Measurements from ENCODE around the gene ITM2C.

Gene ITM2C

DNA sequence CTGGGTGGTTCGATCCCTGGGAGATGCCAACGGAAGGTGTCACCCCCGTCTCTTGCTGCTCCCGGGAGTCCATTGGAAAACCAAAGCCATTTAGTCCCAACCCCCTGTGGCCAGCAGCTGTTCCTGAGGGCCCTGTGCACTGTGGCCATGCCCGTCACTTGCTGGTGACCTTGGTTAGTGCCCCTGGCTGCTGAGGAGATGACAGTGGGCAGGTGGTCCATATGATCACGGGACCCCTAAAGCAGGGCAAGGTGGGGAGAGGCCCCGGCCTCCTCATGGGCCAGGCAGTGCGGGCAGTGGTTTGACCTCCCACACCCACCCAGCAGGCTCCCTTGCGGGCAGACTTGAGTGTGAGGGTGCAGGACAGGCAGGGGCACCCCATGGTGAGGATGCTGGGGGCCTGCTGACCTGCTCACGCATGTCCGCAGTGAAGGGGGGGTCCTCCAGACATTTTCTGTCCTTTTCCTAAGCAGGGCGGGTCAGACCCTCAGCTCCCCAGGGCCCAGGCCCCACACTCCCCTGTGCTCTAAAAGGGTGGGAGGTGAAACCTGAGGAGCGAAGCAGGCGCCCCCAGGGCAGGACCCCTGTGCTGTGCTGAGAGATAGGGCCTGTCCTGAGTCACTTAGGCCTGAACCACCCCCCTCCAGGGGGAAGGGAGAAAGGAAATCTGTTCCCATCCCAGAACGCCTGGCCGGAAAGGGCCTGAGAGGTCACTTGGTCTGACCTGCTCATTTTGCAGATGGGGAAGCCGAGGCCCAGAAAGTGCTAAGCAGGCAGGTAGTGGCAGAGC is 6.8 kb downstream of the ITM2C start:
- Histone ChIP-seq H3K27me3 (no peaks in the 10 kb centered on the region), H3K27ac (peak overlapping the region in 1 of 2 donors; percentile 47), H3K4me3 (no peak overlapping the region), H3K36me3 (peaks cover 0 to 16% (median 10%) of the 10 kb centered on the region in 3 donors), H3K4me1 (peaks cover 0 to 31% (median 25%) of the 10 kb centered on the region in 4 donors), H3K9me3 (no peaks in the 10 kb centered on the region)
- TF ChIP-seq, protein P1, sequence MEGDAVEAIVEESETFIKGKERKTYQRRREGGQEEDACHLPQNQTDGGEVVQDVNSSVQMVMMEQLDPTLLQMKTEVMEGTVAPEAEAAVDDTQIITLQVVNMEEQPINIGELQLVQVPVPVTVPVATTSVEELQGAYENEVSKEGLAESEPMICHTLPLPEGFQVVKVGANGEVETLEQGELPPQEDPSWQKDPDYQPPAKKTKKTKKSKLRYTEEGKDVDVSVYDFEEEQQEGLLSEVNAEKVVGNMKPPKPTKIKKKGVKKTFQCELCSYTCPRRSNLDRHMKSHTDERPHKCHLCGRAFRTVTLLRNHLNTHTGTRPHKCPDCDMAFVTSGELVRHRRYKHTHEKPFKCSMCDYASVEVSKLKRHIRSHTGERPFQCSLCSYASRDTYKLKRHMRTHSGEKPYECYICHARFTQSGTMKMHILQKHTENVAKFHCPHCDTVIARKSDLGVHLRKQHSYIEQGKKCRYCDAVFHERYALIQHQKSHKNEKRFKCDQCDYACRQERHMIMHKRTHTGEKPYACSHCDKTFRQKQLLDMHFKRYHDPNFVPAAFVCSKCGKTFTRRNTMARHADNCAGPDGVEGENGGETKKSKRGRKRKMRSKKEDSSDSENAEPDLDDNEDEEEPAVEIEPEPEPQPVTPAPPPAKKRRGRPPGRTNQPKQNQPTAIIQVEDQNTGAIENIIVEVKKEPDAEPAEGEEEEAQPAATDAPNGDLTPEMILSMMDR (IDR thresholded peaks at IDR 0.05), result no peak
- peak in 1 of 2 donors; percentile 33 for DNase-seq
- intact Hi-C loops (cut with DNase I; ENCODE audit: low total_unique reads), result no loop called here

DNA sequence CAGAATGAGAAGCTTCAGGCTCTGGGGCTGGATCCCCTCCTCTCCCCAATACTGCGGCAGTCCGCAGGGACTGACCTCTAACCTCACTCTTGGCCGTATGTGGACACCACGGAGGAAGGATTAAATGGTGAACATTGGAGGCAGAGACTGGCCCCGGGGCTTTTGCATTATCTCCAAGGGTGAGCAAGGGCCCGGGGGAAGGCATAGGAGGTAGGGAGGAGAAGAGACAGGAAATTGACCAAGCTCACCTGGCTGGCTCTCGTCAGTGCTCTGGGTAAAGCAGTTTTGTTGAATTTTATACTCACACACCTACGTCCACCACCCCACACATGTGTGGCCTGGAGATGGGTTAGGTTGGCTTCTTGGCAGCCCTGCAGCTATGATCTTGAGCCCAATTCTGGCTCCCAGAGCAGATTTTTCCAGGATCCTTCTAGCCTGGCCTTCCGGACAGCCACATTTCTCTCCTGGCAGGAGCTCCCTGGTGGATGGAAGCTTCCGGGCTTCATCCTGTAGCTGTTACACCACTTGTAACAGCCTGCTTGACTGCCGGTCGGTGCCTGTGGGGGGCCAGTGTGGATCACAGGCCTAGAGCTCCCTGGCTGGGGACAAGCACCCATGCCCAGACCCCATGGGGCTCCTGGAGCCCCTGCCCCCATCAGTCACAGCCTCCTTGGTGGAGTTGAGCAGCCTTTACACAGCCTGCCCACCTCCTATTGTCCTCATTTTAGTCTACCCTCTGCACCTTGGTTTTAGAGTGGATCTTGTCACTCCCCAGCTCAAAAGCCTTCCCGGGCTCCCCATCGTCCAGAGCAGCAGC is 7.6 kb downstream of the ITM2C start:
- intact Hi-C loops (cut with DNase I; ENCODE audit: low total_unique reads), result no loop called here
- peaks cover 0 to 23% (median 17%) of the 10 kb centered on the region in 4 donors for H3K4me1 ChIP-seq
- H3K27me3 ChIP-seq, result no peaks in the 10 kb centered on the region
- TF ChIP-seq, protein P1 (IDR thresholded peaks at IDR 0.05), result no peak
- no peaks in the 10 kb centered on the region for H3K9me3 ChIP-seq
- DNase-seq, result peak in 1 of 2 donors; percentile 47
- no peak overlapping the region for H3K27ac ChIP-seq
- no peak overlapping the region for H3K4me3 ChIP-seq
- peaks cover 0 to 24% (median 18%) of the 10 kb centered on the region in 3 donors for H3K36me3 ChIP-seq

DNA sequence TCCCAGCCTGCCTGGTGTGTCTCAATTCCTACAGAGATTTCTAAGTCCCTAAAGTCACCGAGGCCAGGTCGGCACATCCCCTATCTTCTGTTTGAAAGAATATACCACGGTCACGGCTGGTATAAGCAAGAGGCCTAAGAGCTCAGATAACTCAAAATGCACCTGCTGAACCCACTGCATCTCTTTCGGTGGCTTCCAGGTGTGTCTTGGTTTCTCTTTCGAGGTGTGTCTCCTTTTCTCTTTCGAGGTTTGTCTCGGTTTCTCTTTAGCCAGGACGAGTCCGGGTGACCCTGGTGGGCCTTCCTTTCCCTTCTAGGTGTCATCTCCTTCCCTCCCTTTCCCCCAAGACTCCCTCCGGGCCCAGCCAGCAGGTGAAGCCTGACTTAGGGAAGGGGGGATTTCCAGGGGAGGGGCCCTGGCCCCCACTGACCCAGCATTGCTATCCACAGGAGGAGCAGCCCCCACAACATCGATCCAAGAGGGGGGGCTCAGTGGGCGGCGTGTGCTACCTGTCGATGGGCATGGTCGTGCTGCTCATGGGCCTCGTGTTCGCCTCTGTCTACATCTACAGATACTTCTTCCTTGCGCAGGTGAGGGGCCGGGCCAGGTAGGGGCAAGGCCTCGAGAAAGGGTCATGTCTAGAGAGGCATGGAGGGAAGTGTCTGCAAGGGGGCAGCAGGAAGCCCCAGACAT is 8.4 kb downstream of the ITM2C start:
- TF ChIP-seq, protein P1 (IDR thresholded peaks at IDR 0.05), result no peak
- Histone ChIP-seq H3K4me3 (no peak overlapping the region), H3K36me3 (peaks cover 4 to 31% (median 25%) of the 10 kb centered on the region in 3 donors), H3K27me3 (no peaks in the 10 kb centered on the region), H3K4me1 (peaks cover 0 to 17% (median 13%) of the 10 kb centered on the region in 4 donors), H3K27ac (no peak overlapping the region), H3K9me3 (no peaks in the 10 kb centered on the region)
- no peak for DNase-seq
- intact Hi-C loops (cut with DNase I; ENCODE audit: low total_unique reads), result no loop called here

DNA sequence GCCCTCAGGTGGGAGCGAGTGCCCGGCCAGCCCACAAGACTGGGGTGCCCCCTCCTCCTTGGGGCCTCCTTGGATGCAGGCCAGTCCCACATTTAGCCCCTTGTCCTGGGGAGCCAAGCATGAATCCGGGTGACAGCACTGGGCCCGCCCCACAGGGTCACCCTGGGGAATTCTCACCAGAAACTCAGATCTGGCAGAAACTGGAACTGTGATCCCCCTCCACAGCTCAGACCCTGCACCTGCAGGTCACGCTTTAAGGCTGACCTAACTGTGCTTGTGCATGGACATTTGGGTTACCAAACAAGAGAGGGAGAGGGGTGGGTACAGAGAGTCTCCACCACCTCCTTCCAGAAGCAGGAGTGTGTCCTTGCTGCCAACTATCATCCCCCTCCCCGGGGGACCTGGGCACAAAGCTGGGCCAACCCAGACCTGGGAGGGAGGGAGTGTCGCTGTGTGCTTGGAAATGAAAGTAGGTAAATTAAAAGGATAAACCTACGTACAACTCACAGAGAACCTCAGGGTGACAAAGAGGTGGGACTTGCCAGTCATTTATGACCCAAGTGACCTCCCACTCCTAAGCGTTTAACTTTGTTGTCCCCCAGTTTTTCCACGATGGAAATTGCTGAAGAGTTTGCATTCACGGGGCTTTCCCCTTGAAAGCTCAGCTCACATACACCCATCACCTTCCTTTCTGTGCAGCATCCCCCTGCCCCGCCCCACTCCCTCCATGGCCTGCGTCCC is 9.1 kb downstream of the ITM2C start:
- Histone ChIP-seq H3K27ac (no peak overlapping the region), H3K36me3 (peaks cover 4 to 39% (median 32%) of the 10 kb centered on the region in 3 donors), H3K4me1 (peaks cover 0 to 17% (median 12%) of the 10 kb centered on the region in 4 donors), H3K27me3 (no peaks in the 10 kb centered on the region), H3K4me3 (no peak overlapping the region), H3K9me3 (no peaks in the 10 kb centered on the region)
- DNase-seq, result peak in 1 of 2 donors; percentile 21
- intact Hi-C loops (cut with DNase I; ENCODE audit: low total_unique reads), result no loop called here
- TF ChIP-seq, protein P1 (IDR thresholded peaks at IDR 0.05), result no peak

DNA sequence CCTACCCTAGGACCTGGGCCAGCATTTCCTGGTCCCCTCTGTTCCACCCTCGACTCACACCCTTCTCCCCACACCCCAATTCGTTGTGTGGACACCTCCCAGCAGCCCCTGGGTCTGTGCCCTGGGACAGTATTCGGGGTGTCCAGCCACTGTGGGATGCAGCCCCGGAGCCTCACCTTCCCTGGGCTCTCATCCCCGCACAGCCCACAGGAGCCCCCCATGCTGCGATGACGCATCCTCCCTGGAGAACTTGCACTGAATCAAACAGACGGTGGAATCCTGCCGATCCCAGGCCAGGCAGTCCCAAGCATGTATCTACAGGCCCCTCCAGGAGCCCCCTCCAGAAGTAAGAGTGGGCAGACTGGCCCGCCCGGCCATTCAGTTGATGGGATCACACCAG is 9.7 kb downstream of the ITM2C start:
- intact Hi-C loops (cut with DNase I; ENCODE audit: low total_unique reads), result no loop called here
- H3K36me3 ChIP-seq, result peaks cover 4 to 40% (median 35%) of the 10 kb centered on the region in 3 donors
- no peak overlapping the region for H3K27ac ChIP-seq
- TF ChIP-seq, protein P1 (IDR thresholded peaks at IDR 0.05), result no peak
- DNase-seq, result peak in 1 of 2 donors; percentile 16
- no peaks in the 10 kb centered on the region for H3K9me3 ChIP-seq
- H3K27me3 ChIP-seq, result no peaks in the 10 kb centered on the region
- no peak overlapping the region for H3K4me3 ChIP-seq
- peaks cover 0 to 17% (median 12%) of the 10 kb centered on the region in 4 donors for H3K4me1 ChIP-seq

All from tibial artery (tissue), 4 donors.